Glomerular endothelial cell (primary cell): Measurements from ENCODE around the gene RAET1L. TPM values are rescaled to one million over a fixed set of nuclear protein-coding genes. Genes with fewer than 3 reads are reported as not detected.
"Not testable (repeated sequence)": the region's sequence is repeated elsewhere in the genome, so short reads cannot be mapped to it uniquely, and the experiment has no call there.

Experiments used
- DNase-seq: peaks from one replicate; pipeline ENCODE4 v3.0.0-alpha.2; 2011; ENCODE audit warnings: low read depth, low spot score; ENCODE audit errors: extremely low read depth
- total RNA-seq: library from RNA; depleted of rRNA; stranded (reverse); fragments of >200 nt; gene quantifications from 2 replicates; pipeline ENCODE4 v1.2.3, GENCODE V29; 2015

The RAET1L gene
- total RNA-seq, 1 donor from 2014 or later: not detected

DNA sequence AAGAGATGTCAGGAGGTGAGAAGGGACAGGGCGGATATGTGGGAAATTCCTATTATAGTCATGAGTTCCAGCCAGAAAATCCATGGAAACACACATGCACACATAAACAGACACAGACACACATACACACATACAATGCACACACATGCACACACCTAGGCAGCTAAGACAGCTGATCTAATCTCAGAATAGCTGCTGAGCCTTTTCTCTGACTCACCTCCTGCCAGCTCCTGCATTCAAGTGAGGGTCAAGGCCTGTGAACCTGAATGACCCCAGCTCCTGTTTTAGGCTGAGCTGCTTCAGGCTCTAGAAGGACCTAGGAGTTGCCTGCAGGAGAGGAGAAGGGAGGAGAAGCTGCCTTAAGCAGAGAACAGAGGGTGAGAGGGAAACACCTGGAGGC, 21.6 kb upstream of the RAET1L start:
- no peak for DNase-seq

DNA sequence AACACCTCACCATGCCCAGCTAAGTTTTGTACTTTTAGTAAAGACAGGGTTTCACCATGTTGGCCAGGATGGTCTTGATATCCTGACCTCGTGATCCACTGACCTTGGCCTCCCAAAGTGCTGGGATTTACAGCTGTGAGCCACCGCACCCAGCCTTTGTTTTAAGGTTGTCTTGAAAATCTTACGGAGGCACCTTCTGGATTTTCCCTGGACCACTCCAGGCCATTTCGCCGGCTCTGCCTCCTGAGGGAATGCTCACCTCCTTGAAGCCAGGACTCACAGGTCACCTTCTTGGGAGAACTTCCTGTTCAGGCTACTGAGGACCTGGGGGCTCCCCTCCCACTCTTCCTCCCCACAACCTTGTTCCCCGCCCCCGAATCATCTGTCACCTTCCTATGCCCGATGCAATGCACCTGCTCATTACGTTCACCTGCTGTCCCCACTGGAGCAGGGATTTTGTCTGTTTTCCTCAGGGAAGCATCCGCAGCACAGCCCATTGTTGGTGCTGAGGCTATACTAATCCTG, 19.4 kb upstream of the RAET1L start:
- no peak for DNase-seq

DNA sequence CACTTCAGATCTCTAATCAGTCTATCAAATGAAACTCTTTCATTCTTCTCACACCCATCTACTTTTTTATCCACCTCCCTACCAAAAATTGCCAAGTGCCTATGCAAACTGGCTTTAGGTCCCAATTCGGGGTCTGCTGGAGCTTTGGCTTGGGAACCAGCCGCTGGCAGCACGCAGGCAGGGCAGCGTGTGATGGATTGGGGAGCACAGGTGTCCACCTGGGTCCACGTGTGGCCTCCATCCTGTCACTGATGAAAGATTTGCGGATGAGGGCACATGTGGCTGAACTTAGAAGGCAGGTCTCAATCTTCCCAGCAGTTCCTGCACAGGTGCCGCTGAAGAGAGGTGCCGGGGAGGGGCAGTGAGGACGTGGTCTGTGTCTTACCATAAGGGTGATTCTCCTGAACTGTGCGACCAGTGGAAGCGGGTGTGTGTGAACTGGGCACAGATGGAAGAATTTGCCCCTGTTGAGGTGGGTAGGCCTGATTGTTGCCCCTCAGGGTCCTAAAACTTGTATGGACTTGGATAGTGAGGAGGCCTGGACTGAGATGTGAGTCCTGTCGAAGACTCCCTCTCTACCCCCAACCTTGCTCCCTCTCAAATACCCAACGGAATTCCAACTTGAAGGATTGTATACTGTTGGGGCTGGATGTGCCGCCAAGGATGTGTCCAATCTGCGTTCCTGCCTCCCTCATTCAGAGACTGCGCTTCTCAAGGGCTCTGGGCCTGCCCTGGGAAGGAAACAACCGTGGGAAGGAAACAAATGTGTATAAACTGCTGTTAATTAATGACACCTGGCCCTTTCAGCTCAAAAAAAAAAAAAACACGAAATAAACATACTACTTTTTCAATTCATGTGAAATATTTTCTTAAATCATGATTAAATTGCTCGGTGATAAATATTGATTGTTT, 18.4 kb upstream of the RAET1L start:
- no peak for DNase-seq

DNA sequence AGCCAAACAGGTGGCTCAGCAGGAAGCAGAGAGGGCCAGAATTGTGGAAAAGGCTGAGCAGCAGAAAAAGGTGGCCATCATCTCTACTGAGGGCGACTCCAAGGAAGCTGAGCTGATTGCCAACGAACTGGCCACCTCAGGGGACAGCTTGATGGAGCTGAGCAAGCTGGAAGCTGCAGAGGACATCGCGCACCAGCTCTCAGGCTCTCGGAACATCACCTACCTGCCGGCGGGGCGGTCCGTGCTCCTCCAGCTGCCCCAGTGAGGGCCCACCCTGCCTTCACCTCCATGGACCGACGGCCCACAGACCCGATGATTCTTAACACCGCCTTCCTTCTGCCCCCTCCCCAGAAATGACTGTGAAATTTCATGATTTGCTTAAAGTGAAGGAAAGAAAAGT, 17.8 kb upstream of the RAET1L start:
- no peak for DNase-seq

DNA sequence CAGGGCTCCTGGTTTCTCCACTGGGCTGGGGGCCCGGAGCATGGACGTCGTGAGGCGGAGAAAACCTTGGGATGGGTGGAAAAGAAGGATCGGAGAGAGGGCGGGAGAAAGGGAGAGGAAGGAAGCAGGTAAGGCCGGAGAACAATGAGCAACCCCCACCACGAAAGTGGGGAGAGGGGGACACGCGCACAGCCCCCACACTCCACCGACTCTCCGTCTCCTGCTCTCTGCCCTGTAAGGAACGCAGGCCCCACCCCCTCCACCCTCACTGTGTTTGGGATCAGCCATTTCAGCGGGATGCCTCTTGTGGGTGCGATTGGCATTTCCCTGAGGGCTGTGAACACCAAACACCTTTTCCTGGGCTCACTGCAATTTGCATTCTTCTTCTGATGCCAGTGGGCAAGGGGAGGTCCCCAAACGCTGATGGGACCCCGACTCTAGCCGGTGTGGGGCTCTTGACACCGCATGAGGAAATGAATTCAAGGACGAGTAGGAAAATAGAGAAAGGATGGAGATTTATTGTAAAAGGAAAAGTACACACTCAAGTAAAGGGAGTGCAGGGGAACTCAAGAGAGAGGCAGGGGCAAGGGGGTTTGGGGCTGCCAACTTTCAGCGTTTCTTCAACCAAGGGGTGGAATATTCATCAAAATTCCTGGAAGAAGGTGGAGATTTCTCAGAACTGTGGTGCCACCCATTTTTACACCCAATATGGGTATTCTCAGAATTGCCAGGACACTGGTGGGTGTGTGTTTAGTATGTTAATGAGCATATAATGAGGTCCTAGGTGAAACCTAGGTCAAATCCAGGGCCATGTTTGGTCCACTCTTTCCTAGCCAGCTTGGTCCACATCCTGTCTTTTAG, 13.1 kb upstream of the RAET1L start:
- DNase-seq: no peak

DNA sequence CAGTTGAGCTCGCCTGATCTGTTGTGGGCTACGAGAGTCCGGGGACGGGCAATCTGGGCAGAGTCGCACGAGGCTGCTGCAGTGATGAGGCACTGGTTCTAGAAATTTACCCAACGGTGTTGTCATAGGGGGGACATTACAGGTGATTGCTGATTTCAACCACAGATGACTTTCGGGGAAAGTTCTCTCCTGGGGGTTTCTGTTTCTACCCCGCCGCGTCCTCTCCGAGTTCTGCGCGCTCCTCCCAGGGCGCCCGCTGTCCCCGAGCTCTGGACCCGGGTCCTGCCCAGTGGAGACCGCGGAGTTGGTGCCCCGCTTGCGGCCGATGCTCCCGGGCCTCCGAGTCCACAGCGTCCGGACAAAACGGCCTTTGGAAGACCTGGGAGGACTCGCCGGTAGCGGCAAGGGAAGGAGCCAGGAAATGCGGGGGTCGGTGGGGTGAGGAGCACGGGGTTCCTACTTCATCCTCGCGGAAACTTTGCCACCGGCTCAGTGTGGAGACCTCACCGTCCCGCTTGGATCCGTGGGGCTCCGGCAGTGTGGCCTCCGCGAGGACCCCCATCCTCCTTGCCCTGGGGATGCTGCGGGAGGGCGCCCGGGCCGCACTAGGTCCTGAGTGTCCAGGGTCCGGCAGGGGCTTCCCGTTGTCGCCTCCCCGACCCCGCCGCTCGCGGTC, 12.3 kb upstream of the RAET1L start:
- DNase-seq: no peak

DNA sequence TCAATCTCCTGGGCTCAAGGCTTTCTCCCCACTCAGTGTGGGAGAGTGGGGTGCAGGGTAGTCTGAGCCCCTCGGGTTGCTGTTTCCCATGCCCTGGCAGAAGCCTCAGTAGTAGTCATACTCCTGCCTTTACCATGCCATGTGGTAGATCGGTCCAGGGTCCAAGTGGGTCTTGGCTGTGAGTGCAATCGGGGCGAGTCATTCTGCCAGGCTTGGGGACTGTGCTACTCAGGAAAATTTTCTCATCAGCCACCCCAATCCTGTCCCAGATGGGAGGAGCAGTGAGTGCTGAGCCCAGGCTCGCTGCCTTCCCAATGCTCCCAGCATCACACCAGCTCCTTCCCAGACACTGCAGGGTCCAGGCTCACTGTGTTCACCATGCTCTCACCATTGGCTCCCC, 10.7 kb upstream of the RAET1L start:
- no peak for DNase-seq

DNA sequence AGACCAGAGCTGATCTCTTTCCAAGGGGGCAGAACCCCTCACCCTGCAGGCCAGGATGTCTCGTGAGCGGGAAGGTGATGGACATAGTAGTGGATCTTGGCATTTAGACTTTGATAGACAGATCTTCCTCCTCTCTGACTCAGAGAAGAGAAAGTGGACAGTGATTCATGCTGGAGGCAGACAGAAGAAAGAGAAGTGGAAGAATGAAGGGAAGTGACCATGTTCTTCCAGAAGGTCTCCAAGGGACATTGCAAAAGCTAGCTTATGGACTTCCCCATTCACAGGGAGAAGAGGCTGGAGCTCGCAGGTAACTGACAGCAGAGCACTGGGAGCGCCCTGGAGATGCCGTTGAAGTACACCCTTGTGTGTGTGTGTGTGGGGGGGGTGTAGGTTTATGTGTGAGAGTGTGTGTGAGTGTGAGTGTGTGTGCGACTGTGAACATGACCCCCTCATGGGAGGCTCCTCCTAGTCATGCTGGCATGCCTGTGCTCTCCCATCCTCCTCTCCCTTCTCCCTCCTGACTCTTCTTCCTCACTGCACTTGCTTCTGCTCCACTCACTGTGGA, 8.0 kb upstream of the RAET1L start:
- DNase-seq: no peak

DNA sequence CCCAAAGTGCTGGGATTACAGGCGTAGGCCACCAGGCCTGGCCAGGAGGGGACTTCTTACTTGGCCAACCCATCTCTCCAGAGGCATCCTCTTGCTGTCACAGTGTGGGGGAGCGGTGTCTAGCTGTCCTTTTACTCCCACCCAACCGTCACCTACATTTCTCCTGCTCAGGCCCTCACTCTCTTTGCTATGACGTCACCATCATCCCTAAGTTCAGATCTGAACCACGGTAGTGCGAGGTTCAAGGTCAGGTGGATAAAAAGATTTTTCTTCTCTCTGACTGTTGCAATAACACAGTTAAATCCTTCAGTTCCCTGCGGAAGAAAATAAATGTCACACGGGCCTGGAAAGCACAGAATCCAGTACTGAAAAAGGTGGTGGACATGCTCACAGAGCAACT, 7.3 kb upstream of the RAET1L start:
- no peak for DNase-seq

DNA sequence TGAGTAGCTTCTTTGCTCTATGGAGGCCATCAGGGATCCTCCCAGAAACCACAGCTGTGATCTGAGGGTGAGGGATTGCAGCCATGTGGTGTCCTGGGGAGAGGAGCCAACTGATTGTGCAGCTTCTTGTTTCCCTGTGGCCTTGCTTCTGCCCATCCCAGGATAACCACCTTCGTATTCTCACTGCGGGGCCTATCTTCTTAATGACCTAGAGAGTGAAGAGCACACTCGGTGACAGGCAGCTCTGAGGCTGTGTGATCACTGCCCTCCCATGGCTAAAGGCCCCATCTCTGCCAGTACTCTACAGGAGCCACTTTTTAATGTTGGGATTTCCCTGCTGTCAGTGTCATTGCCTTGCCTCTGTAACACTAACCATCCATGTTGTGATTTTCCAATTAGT, 5.3 kb upstream of the RAET1L start:
- DNase-seq: no peak

DNA sequence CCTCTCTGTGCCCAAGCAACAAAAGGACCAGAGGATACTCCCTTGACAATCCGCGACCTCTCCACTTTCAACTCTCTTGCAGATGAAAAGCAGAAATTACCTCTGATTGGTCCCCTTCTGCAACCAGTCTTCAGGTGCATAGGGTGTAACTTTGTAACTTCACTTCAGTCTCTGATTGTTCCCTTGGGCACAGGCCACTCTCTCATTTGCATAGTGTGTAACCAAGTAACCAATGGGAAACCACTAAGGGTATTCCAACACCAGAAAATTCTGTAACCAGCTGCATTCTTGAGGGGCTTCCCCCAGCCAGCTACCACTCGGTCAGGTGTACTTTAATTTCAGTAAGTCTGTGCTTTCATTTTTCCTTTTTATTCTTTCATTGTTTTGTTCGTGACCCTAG, 4.4 kb upstream of the RAET1L start:
- DNase-seq: no peak

DNA sequence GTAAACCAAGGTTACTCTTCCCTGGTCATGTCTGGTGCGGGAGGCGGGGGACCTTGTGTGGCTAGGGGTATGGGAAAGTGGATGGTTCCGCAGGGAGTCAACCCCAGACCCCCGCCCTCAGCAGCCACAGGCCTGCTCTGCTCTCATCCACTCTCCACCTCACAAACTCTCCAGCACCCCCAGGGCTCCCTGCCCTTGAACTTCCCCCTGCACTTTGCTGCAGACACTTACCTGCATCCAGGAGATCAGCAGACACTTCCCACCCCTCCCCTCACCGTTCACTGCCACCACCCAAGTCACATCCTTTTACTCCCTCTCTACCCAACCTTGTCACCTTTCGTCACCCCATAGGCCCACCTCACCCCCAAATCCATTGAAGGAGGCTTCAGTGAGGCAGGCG, 3.9 kb upstream of the RAET1L start:
- DNase-seq: no peak

DNA sequence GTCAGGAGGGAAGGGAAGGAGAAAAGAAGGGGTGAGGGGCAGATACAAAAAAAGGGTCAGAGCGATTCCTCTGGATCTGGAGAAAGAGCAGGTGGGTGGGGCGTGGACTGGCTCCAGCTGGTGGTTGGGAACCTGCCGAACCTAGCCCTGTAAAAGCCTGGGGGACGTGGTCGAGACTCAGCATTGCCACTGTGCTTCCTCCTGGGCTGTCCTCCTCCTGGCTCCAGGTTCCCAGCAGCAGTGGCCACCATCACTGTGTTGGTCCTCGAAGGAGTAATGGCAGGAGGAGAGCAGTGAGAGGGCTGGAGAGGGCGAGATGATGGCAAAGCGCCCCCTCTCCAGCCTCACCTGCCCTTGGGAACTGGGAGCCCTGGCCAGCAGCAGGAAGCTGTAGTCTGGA, 3.5 kb upstream of the RAET1L start:
- DNase-seq: no peak

DNA sequence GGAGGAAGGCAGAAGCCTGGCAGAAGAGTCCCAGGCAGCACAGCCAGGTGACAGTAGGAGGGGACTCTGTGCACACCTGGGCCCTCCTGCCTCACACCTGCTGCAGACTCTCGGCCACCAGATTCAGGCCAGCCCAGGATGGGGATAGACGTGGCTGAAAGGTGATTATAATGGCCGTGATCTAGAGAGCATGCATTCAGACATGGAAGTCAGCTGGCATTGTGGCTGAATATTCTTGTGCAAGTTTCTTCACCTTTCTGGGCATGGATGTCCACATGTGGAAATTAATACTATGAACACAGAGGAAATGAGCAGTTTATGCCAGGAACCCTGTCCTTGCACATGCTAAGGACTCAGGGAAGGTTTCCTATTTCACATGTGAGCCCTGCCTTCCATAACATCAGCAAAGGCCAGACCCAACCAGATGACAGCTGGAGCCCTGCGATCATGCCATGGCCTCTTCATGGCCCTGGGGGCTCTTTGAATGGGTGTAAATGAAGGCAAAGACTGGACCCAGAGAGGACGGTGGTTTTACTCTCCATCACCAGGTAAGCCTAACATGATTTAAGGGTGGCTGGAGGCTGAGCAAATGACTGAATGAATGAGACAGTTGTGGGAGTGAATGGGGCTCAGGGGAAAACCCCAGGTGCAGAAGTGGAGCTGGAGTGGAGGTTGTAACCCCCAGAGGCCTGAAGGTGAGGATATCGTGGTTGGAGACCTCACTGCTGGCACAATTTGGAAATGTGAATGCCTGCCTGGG, 2.7 kb upstream of the RAET1L start:
- no peak for DNase-seq

DNA sequence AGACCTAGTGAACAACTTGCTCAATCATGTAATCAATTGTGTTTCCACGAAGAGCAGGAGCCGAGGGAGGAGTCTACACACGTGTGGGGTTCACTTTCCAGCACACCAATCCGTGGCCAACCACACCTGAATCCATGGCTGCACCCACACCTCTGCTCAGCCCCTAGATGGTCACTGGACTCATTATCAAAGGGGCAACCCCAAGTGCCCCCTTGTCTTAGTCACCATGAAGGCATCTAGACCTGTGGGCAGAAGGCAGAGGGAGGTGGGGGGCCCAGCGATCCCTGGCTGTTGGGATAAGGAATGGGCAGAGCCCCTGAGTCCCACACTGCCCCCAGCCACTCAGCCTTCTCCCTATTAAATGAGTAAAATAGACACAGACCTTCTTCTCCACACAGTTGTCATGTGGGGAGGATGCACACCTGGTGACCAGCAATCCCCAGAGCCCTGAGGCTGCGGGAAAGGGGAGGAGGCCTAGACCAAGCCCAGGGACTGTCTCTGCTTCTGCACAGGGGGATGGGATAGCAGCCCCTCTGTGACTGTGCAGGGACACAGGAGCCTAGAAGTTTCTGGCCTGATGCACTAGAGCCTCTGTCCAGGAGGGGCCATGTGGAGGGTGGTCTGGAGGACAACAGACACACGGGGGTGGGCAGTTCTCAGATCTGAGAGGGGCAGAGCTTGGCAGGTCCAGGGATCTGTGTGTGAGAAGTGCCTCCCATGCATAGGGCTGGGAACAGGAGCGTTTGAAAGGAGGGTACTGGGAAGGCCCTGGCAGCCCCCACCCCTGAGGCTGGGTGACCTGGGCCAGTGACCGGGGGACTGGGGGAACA, 1.9 kb upstream of the RAET1L start:
- no peak for DNase-seq

DNA sequence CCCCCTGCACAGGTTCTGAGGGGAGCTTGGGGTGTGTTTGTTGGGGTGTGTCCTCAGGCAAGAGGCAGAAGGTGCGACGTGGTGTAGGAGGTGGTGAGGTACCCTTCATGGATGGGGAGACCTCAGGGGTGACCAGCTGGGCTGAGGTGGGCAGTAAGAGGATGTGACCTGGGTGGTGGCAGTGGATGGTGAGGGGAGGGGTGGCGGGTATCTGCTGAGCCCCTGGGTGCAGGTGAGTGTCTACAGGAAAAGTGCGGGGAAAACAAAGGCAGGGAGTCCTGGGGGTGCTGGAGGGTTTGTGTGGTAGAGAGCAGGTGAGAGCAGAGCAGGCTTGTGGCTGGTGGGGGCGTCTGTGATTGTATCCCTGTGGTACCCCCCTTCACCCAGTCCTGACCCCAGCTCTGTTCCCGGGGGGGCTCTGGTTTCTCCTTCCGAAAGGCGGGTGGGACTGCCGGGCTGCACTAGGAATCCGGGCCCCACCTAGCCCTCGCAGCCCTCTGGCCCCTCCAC, 631 bp downstream of the RAET1L start:
- DNase-seq: no peak

DNA sequence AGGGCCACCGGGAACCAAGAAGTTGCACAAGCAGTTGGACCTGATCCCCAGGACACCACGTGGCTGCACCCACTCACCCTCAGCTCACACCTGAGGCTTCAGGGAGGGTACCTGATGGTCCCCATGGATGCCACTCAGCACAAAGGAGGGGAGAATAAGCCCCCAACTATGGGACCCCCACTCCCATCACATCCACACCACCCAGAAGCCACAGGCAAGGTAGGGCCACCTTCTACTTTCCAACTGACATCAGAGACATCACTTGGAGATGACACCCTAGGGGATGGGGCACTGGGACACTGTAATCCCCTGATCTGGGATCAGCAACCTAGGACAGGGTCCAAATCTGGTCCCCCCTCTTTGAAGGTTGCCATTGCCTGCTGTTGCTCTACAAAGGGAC, 1.3 kb downstream of the RAET1L start:
- not testable (repeated sequence) for DNase-seq

DNA sequence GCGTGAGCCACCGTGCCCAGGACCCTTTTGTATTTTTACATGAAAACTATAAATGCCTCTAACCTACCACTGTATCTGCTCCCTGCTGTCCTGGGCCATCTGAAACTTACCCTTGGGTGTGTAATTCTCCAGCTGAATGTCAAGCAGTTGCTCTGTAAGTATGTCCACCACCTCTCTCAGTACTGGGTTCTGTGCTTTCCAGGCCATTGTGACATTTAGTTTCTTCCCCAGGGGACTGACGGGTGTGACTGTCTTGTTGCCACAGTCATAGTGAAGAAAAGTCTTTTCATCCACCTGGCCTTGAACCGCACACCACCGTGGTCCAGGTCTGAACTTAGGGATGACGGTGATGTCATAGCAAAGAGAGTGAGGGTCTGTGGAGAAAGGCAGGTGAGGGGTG, 3.5 kb downstream of the RAET1L start:
- not testable (repeated sequence) for DNase-seq
